Panc1 (cell line): ENCODE data around the gene PFKM. TPM values are rescaled to one million over a fixed set of nuclear protein-coding genes. Genes with fewer than 3 reads are reported as not detected.
"Not testable (repeated sequence)": the region's sequence is repeated elsewhere in the genome, so short reads cannot be mapped to it uniquely, and the experiment has no call there.

Experiments
- ATAC-seq: fragments of 200-7000 bp; cut with Tn5 transposase; 2 replicates; pipeline ENCODE4 v1.9.1; 2020; ENCODE audit warnings: mild to moderate bottlenecking, moderate library complexity
- BruUV-seq: library from RNA; stranded (reverse); fragments of 400-500 nt; replicated peaks from 2 replicates; lab custom pipeline; 2021; lab: Mats Ljungman, UMichigan
- CTCF ChIA-PET: fragments of 300-600 bp; sonication (Branson Sonifier 250); formaldehyde crosslinking; loops from one replicate; lab custom pipeline; 2022; ENCODE audit warnings: antibody characterized with exemption; lab: Charles Lee
- POLR2A ChIA-PET: fragments of 300-600 bp; sonication (Branson Sonifier 250); formaldehyde crosslinking; loops from one replicate; lab custom pipeline; 2022; ENCODE audit warnings: antibody characterized with exemption; lab: Charles Lee
- DNase-seq: peaks from one replicate; pipeline ENCODE4 v3.0.0-alpha.2; 2010; ENCODE audit warnings: low read depth, low spot score
- H3K27ac ChIP-seq: 2 replicates; pipeline ENCODE4 v1.5.1; 2011; ENCODE audit warnings: mild to moderate bottlenecking, low read length, inconsistent platforms
- H3K27me3 ChIP-seq: fragments of 200-500 bp; sonication (Bioruptor generic); 2 replicates; pipeline ENCODE4 v1.6.0; 2014; ENCODE audit warnings: low read length, inconsistent platforms; ENCODE audit not compliant: control insufficient read depth, insufficient read depth
- H3K36me3 ChIP-seq: fragments of 200-500 bp; sonication (Bioruptor generic); 2 replicates; pipeline ENCODE4 v1.5.1; 2014; ENCODE audit warnings: inconsistent platforms, mild to moderate bottlenecking, low read length, moderate library complexity; ENCODE audit not compliant: control insufficient read depth, insufficient read depth
- H3K4me1 ChIP-seq: 2 replicates; pipeline ENCODE4 v1.5.1; 2011; ENCODE audit warnings: inconsistent platforms, mild to moderate bottlenecking, low read length, moderate library complexity; ENCODE audit not compliant: control insufficient read depth, insufficient read depth
- H3K4me3 ChIP-seq, 2 experiments: 2 replicates each; pipeline ENCODE4 v1.5.1; 2011 to 2012; ENCODE audit warnings: low read depth in 2 of 2, low read length in 2 of 2, mild to moderate bottlenecking in 2 of 2, inconsistent platforms in 1 of 2, moderate library complexity in 1 of 2
- H3K9me3 ChIP-seq: fragments of 200-500 bp; sonication (Bioruptor generic); 2 replicates; pipeline ENCODE4 v1.5.1; 2014; ENCODE audit warnings: low read depth, mild to moderate bottlenecking, inconsistent platforms, low read length, moderate library complexity; ENCODE audit not compliant: control insufficient read depth, insufficient read depth
- CTCF ChIP-seq: fragments of 450-650 bp; IDR thresholded peaks from 2 replicates; pipeline ENCODE4 v1.5.1; 2017; ENCODE audit warnings: mild to moderate bottlenecking
- POLR2AphosphoS5 ChIP-seq: IDR thresholded peaks from 2 replicates; pipeline ENCODE4 v1.6.1; 2012; ENCODE audit warnings: mild to moderate bottlenecking, low read depth, low read length, moderate library complexity
- REST ChIP-seq, 2 experiments: IDR thresholded peaks; 2 replicates each; pipeline ENCODE4 v1.6.1; 2011 to 2012; ENCODE audit warnings: low read depth in 2 of 2, control low read depth in 1 of 2, low read length in 1 of 2, mild to moderate bottlenecking in 1 of 2, moderate library complexity in 1 of 2; ENCODE audit not compliant: insufficient read depth in 1 of 2
- SIN3A ChIP-seq: IDR thresholded peaks from 2 replicates; pipeline ENCODE4 v1.6.1; 2012; ENCODE audit warnings: low read depth, mild to moderate bottlenecking, low read length, moderate library complexity, borderline replicate concordance; ENCODE audit not compliant: insufficient read depth
- TCF7L2 ChIP-seq: IDR thresholded peaks from 2 replicates; pipeline ENCODE4 v1.6.1; 2011; ENCODE audit warnings: mild to moderate bottlenecking, low read depth, low read length, inconsistent platforms
- in situ Hi-C: cut with HindIII; loops from 2 replicates; pipeline ENCODE4 v1.10.0; 2016; ENCODE audit warnings: low sequenced_read_pairs, low pct_unique_long_range_greater_than_20kb
- intact Hi-C: fragments of 100-400 bp; cut with micrococcal nuclease; formaldehyde crosslinking; loops from one replicate; pipeline ENCODE4 v1.10.0; 2022; ENCODE audit not compliant: unreplicated experiment
- total RNA-seq: library from RNA; stranded (reverse); gene quantifications from one replicate; pipeline ENCODE4 v1.2.1, GENCODE V29; 2021; ENCODE audit not compliant: unreplicated experiment

Gene PFKM
- total RNA-seq, 1 experiment from 2014 or later, result 56.1 TPM

- Histone ChIP-seq H3K36me3 (peaks cover 11% of the 10 kb centered on the region), H3K27me3 (no peaks in the 10 kb centered on the region), H3K4me3 (no peak overlapping the region), H3K9me3 (no peaks in the 10 kb centered on the region), H3K27ac (no peak overlapping the region), H3K4me1 (peaks cover 11% of the 10 kb centered on the region)
- DNase-seq, result no peak
- TF ChIP-seq POLR2AphosphoS5, result no peak
- TF ChIP-seq SIN3A, result no peak
- no peak for TF ChIP-seq TCF7L2
- TF ChIP-seq CTCF, result no peak
- no peak for TF ChIP-seq REST (IDR thresholded peaks at IDR 0.05; ENCODE audit: insufficient read depth in 1 of 2, low read depth in 2 of 2, low read length in 1 of 2)
- no TSS peak for BruUV-seq
- ChIA-PET POLR2A (no interaction called here), CTCF (no interaction called here)
- intact Hi-C loops, result no loop called here
- in situ Hi-C loops, result no loop called here
- ATAC-seq, result no peak
Measured at GRCh38 chr12:48122065-48122834, 3.1 kb downstream of the PFKM start.

- Histone ChIP-seq H3K27me3 (no peaks in the 10 kb centered on the region), H3K4me1 (peaks cover 11% of the 10 kb centered on the region), H3K4me3 (no peak overlapping the region), H3K27ac (no peak overlapping the region), H3K9me3 (no peaks in the 10 kb centered on the region), H3K36me3 (peaks cover 11% of the 10 kb centered on the region)
- DNase-seq, result no peak
- no TSS peak for BruUV-seq
- TF ChIP-seq TCF7L2 (no peak), POLR2AphosphoS5 (no peak), REST (IDR thresholded peaks at IDR 0.05; ENCODE audit: insufficient read depth in 1 of 2, low read depth in 2 of 2, low read length in 1 of 2) (no peak), SIN3A (no peak), CTCF (no peak)
- no peak for ATAC-seq
- in situ Hi-C loops (no loop called here), intact Hi-C loops (no loop called here)
- ChIA-PET POLR2A (no interaction called here), CTCF (no interaction called here)
Measured at GRCh38 chr12:48123169-48123568, 4.0 kb downstream of the PFKM start.

- DNase-seq, H3K4me1 ChIP-seq, in situ Hi-C loops, H3K4me3 ChIP-seq, intact Hi-C loops, H3K27me3 ChIP-seq, ATAC-seq, H3K9me3 ChIP-seq, CTCF ChIA-PET, H3K27ac ChIP-seq, BruUV-seq: not testable (repeated sequence)
- H3K36me3 ChIP-seq, result peaks cover 15% of the 10 kb centered on the region
- POLR2A ChIA-PET, result interaction anchor here (0.5 kb wide), 1 partner anchor 25 kb away, joined by 3 read pairs; no protein-coding TSS in a partner anchor
Measured at GRCh38 chr12:48125542-48125941, 6.4 kb downstream of the PFKM start.
